Activated CD4-positive, alpha-beta memory T cell treated with anti-CD3 and anti-CD28 coated beads for 36 hours (primary cell): ENCODE data around the gene NAA25. TPM values are rescaled to one million over a fixed set of nuclear protein-coding genes. Genes with fewer than 3 reads are reported as not detected.
"Not testable (repeated sequence)": the region's sequence is repeated elsewhere in the genome, so short reads cannot be mapped to it uniquely, and the experiment has no call there.

Experiments used
- CTCF ChIA-PET: fragments of 350-600 bp; sonication (Branson Sonifier 250); formaldehyde crosslinking; loops from one replicate; lab custom pipeline; 2021; ENCODE audit warnings: antibody characterized with exemption, inconsistent platforms; lab: Charles Lee
- POLR2A ChIA-PET: fragments of 350-600 bp; sonication (Branson Sonifier 250); formaldehyde crosslinking; loops from one replicate; lab custom pipeline; 2021; ENCODE audit warnings: antibody characterized with exemption; lab: Charles Lee
- DNase-seq: peaks from one replicate; pipeline ENCODE4 v3.0.0-alpha.2; 2020
- H3K27ac Mint-ChIP-seq: one replicate; pipeline ENCODE4 v1.8.0; 2021; ENCODE audit warnings: mixed read lengths
- H3K27me3 Mint-ChIP-seq: one replicate; pipeline ENCODE4 v1.8.0; 2021; ENCODE audit warnings: mixed read lengths
- H3K36me3 Mint-ChIP-seq: one replicate; pipeline ENCODE4 v1.8.0; 2021; ENCODE audit warnings: mixed read lengths
- H3K4me1 Mint-ChIP-seq: one replicate; pipeline ENCODE4 v1.8.0; 2021; ENCODE audit warnings: low read depth, mixed read lengths
- H3K4me3 Mint-ChIP-seq: one replicate; pipeline ENCODE4 v1.8.0; 2021; ENCODE audit warnings: mild to moderate bottlenecking, mixed read lengths
- H3K9me3 Mint-ChIP-seq: one replicate; pipeline ENCODE4 v1.8.0; 2021; ENCODE audit warnings: mixed read lengths
- intact Hi-C: fragments of 100-400 bp; cut with micrococcal nuclease; formaldehyde crosslinking; loops from one replicate; pipeline ENCODE4 v1.15.1; 2023
- total RNA-seq, 2 experiments: library from RNA; stranded (reverse); gene quantifications; one replicate each; pipeline ENCODE4 v1.2.3, GENCODE V29; 2021

NAA25 gene
- total RNA-seq, 2 experiments from 2014 or later: 41.7 to 43.3 TPM

- intact Hi-C loops: loop anchor here (2.0 kb wide), 1 partner anchor 85 kb away; no protein-coding TSS in a partner anchor
- no peak overlapping the region for H3K4me3 Mint-ChIP-seq
- no peaks in the 10 kb centered on the region for H3K27me3 Mint-ChIP-seq
- CTCF ChIA-PET: interaction anchor here (1.0 to 2.6 kb wide), 3 partner anchors 13 to 85 kb away, joined by 3 to 9 read pairs (median 4); partner anchors contain the start of genes ERP29 and TMEM116
- POLR2A ChIA-PET: interaction anchor here (0.6 to 3.2 kb wide), 5 partner anchors 10 to 53 kb away, joined by 3 to 30 read pairs (median 7); partner anchors contain the start of genes NAA25 and TRAFD1
- peaks cover 50% of the 10 kb centered on the region for H3K4me1 Mint-ChIP-seq
- H3K9me3 Mint-ChIP-seq: no peaks in the 10 kb centered on the region
- DNase-seq: no peak
- peaks cover 46% of the 10 kb centered on the region for H3K36me3 Mint-ChIP-seq
- peak overlapping the region; percentile 96 for H3K27ac Mint-ChIP-seq
Measured at GRCh38 chr12:112097641-112098040, 10.9 kb downstream of the NAA25 start.

- CTCF ChIA-PET: interaction anchor here (0.9 to 2.6 kb wide), 4 partner anchors 11 to 102 kb away, joined by 3 to 9 read pairs (median 6); no protein-coding TSS in a partner anchor
- intact Hi-C loops: loop anchor here (1.0 to 2.0 kb wide), 6 partner anchors 11 to 86 kb away; no protein-coding TSS in a partner anchor
- DNase-seq: peak; percentile 54
- H3K4me3 Mint-ChIP-seq: peak overlapping the region; percentile 42
- H3K36me3 Mint-ChIP-seq: peaks cover 45% of the 10 kb centered on the region
- H3K4me1 Mint-ChIP-seq: peaks cover 47% of the 10 kb centered on the region
- H3K9me3 Mint-ChIP-seq: no peaks in the 10 kb centered on the region
- no peaks in the 10 kb centered on the region for H3K27me3 Mint-ChIP-seq
- H3K27ac Mint-ChIP-seq: peak overlapping the region; percentile 96
- POLR2A ChIA-PET: interaction anchor here (0.7 to 3.2 kb wide), 7 partner anchors 11 to 83 kb away, joined by 3 to 30 read pairs (median 6); partner anchors contain the start of genes ERP29, NAA25, TMEM116 and TRAFD1
Measured at GRCh38 chr12:112096667-112097066, 11.9 kb downstream of the NAA25 start.

- H3K4me1 Mint-ChIP-seq: peaks cover 45% of the 10 kb centered on the region
- no peak for DNase-seq
- H3K9me3 Mint-ChIP-seq: no peaks in the 10 kb centered on the region
- intact Hi-C loops: loop anchor here (1.0 to 2.0 kb wide), 6 partner anchors 11 to 87 kb away; no protein-coding TSS in a partner anchor
- peak overlapping the region; percentile 96 for H3K27ac Mint-ChIP-seq
- H3K4me3 Mint-ChIP-seq: peak overlapping the region; percentile 13
- no peaks in the 10 kb centered on the region for H3K27me3 Mint-ChIP-seq
- H3K36me3 Mint-ChIP-seq: peaks cover 49% of the 10 kb centered on the region
- POLR2A ChIA-PET: interaction anchor here (1.1 to 3.2 kb wide), 6 partner anchors 11 to 34 kb away, joined by 4 to 30 read pairs (median 7); partner anchors contain the start of genes NAA25 and TRAFD1
- CTCF ChIA-PET: interaction anchor here (0.9 to 2.6 kb wide), 4 partner anchors 11 to 102 kb away, joined by 3 to 9 read pairs (median 6); no protein-coding TSS in a partner anchor
Measured at GRCh38 chr12:112096070-112096469, 12.5 kb downstream of the NAA25 start.

GRCh38 chr12:112091563-112091962 lies 17.0 kb downstream of the NAA25 start:
- ChIA-PET POLR2A (interaction anchor here (0.7 kb wide), 1 partner anchor 226 kb away, joined by 3 read pairs; no protein-coding TSS in a partner anchor), CTCF (no interaction called here)
- no peaks in the 10 kb centered on the region for H3K9me3 Mint-ChIP-seq
- H3K36me3 Mint-ChIP-seq: peaks cover 33% of the 10 kb centered on the region
- no peak for DNase-seq
- intact Hi-C loops: no loop called here
- no peak overlapping the region for H3K27ac Mint-ChIP-seq
- no peak overlapping the region for H3K4me3 Mint-ChIP-seq
- H3K27me3 Mint-ChIP-seq: no peaks in the 10 kb centered on the region
- H3K4me1 Mint-ChIP-seq: peaks cover 24% of the 10 kb centered on the region

GRCh38 chr12:112087851-112088250 lies 20.7 kb downstream of the NAA25 start:
- CTCF ChIA-PET: interaction anchor here (1.0 to 1.3 kb wide), 3 partner anchors 13 to 38 kb away, joined by 3 to 4 read pairs (median 3); partner anchors contain the start of gene TRAFD1
- H3K27me3 Mint-ChIP-seq: no peaks in the 10 kb centered on the region
- DNase-seq: no peak
- POLR2A ChIA-PET: no interaction called here
- H3K4me3 Mint-ChIP-seq: no peak overlapping the region
- H3K27ac Mint-ChIP-seq: no peak overlapping the region
- intact Hi-C loops: no loop called here
- no peaks in the 10 kb centered on the region for H3K9me3 Mint-ChIP-seq
- peaks cover 37% of the 10 kb centered on the region for H3K36me3 Mint-ChIP-seq
- peaks cover 23% of the 10 kb centered on the region for H3K4me1 Mint-ChIP-seq

GRCh38 chr12:112087055-112087850 lies 21.3 kb downstream of the NAA25 start:
- H3K4me1 Mint-ChIP-seq: peaks cover 25% of the 10 kb centered on the region
- no peaks in the 10 kb centered on the region for H3K27me3 Mint-ChIP-seq
- intact Hi-C loops: no loop called here
- H3K36me3 Mint-ChIP-seq: peaks cover 41% of the 10 kb centered on the region
- ChIA-PET CTCF (interaction anchor here (0.7 to 1.3 kb wide), 4 partner anchors 11 to 38 kb away, joined by 3 to 4 read pairs (median 4); partner anchors contain the start of gene TRAFD1), POLR2A (interaction anchor here (0.6 kb wide), 1 partner anchor 423 kb away, joined by 3 read pairs; no protein-coding TSS in a partner anchor)
- DNase-seq: no peak
- H3K27ac Mint-ChIP-seq: peak overlapping the region; percentile 26
- H3K4me3 Mint-ChIP-seq: no peak overlapping the region
- no peaks in the 10 kb centered on the region for H3K9me3 Mint-ChIP-seq

- H3K36me3 Mint-ChIP-seq: peaks cover 49% of the 10 kb centered on the region
- no peaks in the 10 kb centered on the region for H3K27me3 Mint-ChIP-seq
- CTCF ChIA-PET: interaction anchor here (1.1 to 1.6 kb wide), 2 partner anchors 52 to 321 kb away, joined by 3 read pairs; no protein-coding TSS in a partner anchor
- peak overlapping the region; percentile 38 for H3K27ac Mint-ChIP-seq
- no peak for DNase-seq
- intact Hi-C loops: no loop called here
- POLR2A ChIA-PET: no interaction called here
- no peak overlapping the region for H3K4me3 Mint-ChIP-seq
- H3K4me1 Mint-ChIP-seq: no peaks in the 10 kb centered on the region
- no peaks in the 10 kb centered on the region for H3K9me3 Mint-ChIP-seq
Measured at GRCh38 chr12:112066566-112066965, 42.0 kb downstream of the NAA25 start.

- DNase-seq: no peak
- intact Hi-C loops: no loop called here
- no peak overlapping the region for H3K4me3 Mint-ChIP-seq
- no peaks in the 10 kb centered on the region for H3K9me3 Mint-ChIP-seq
- POLR2A ChIA-PET: no interaction called here
- CTCF ChIA-PET: no interaction called here
- H3K4me1 Mint-ChIP-seq: no peaks in the 10 kb centered on the region
- no peaks in the 10 kb centered on the region for H3K27me3 Mint-ChIP-seq
- H3K36me3 Mint-ChIP-seq: peaks cover 39% of the 10 kb centered on the region
- H3K27ac Mint-ChIP-seq: no peak overlapping the region
Measured at GRCh38 chr12:112063273-112063672, 45.3 kb downstream of the NAA25 start.

GRCh38 chr12:112061137-112061536 lies 47.4 kb downstream of the NAA25 start:
- Mint-ChIP-seq H3K27ac (peak overlapping the region; percentile 13), H3K4me1 (no peaks in the 10 kb centered on the region), H3K27me3 (no peaks in the 10 kb centered on the region), H3K36me3 (peaks cover 38% of the 10 kb centered on the region), H3K4me3 (no peak overlapping the region), H3K9me3 (no peaks in the 10 kb centered on the region)
- ChIA-PET CTCF (no interaction called here), POLR2A (no interaction called here)
- intact Hi-C loops: no loop called here
- no peak for DNase-seq

- POLR2A ChIA-PET: interaction anchor here (0.7 kb wide), 1 partner anchor 159 kb away, joined by 3 read pairs; no protein-coding TSS in a partner anchor
- H3K27ac Mint-ChIP-seq: no peak overlapping the region
- DNase-seq: no peak
- H3K9me3 Mint-ChIP-seq: no peaks in the 10 kb centered on the region
- peaks cover 3% of the 10 kb centered on the region for H3K4me1 Mint-ChIP-seq
- intact Hi-C loops: no loop called here
- no peak overlapping the region for H3K4me3 Mint-ChIP-seq
- H3K36me3 Mint-ChIP-seq: peaks cover 42% of the 10 kb centered on the region
- H3K27me3 Mint-ChIP-seq: no peaks in the 10 kb centered on the region
- CTCF ChIA-PET: no interaction called here
Measured at GRCh38 chr12:112049351-112049750, 59.2 kb downstream of the NAA25 start.

GRCh38 chr12:112046003-112046402 lies 62.6 kb downstream of the NAA25 start:
- no peak for DNase-seq
- Mint-ChIP-seq H3K27ac (no peak overlapping the region), H3K27me3 (no peaks in the 10 kb centered on the region), H3K4me1 (no peaks in the 10 kb centered on the region), H3K9me3 (no peaks in the 10 kb centered on the region), H3K4me3 (no peak overlapping the region), H3K36me3 (peaks cover 30% of the 10 kb centered on the region)
- ChIA-PET POLR2A (no interaction called here), CTCF (no interaction called here)
- intact Hi-C loops: no loop called here

GRCh38 chr12:112036614-112037013 lies 72.0 kb downstream of the NAA25 start:
- H3K27me3 Mint-ChIP-seq, CTCF ChIA-PET, H3K27ac Mint-ChIP-seq, H3K4me3 Mint-ChIP-seq, intact Hi-C loops, DNase-seq, H3K4me1 Mint-ChIP-seq, H3K9me3 Mint-ChIP-seq: not testable (repeated sequence)
- POLR2A ChIA-PET: interaction anchor here (1.0 kb wide), 1 partner anchor 16 kb away, joined by 3 read pairs; no protein-coding TSS in a partner anchor
- peaks cover 45% of the 10 kb centered on the region for H3K36me3 Mint-ChIP-seq
